IMR-90 (cell line): ENCODE measurements around the gene BNIP5. TPM values are rescaled to one million over a fixed set of nuclear protein-coding genes. Genes with fewer than 3 reads are reported as not detected.

Experiments used
- ATAC-seq: fragments of 200-7000 bp; cut with Tn5 transposase; 2 replicates; pipeline ENCODE4 v1.9.1; 2020; ENCODE audit warnings: low read depth, mild to moderate bottlenecking, moderate library complexity
- BruUV-seq: library from RNA; stranded (reverse); fragments of 400-500 nt; replicated peaks from 2 replicates; lab custom pipeline; 2021; lab: Mats Ljungman, UMichigan
- CTCF ChIA-PET: fragments of 300-600 bp; formaldehyde crosslinking; extraction: SDS; loops from one replicate; lab custom pipeline; 2021; ENCODE audit warnings: antibody characterized with exemption; lab: Yijun Ruan, JAX
- POLR2A ChIA-PET: fragments of 300-600 bp; sonication (Branson Sonifier 250); formaldehyde crosslinking; loops from one replicate; lab custom pipeline; 2022; ENCODE audit warnings: antibody characterized with exemption; ENCODE audit not compliant: unreplicated experiment; lab: Charles Lee
- DNase-seq: peaks from one replicate; pipeline ENCODE4 v3.0.0; 2013
- H2AFZ ChIP-seq: replicated peaks from 2 replicates; pipeline ENCODE3; 2013; ENCODE audit warnings: low read length, mild to moderate bottlenecking; ENCODE audit not compliant: poor library complexity
- H2AK5ac ChIP-seq: 2 replicates; pipeline ENCODE4 v1.6.1; 2013; ENCODE audit warnings: low read depth, low read length, inconsistent platforms
- H2AK9ac ChIP-seq: replicated peaks from 2 replicates; pipeline ENCODE3; 2013; ENCODE audit warnings: mild to moderate bottlenecking, low read depth, low read length, moderate library complexity; ENCODE audit not compliant: poor library complexity
- H2BK120ac ChIP-seq: 2 replicates; pipeline ENCODE4 v1.6.1; 2013; ENCODE audit warnings: low read depth, low read length, inconsistent platforms
- H2BK15ac ChIP-seq: 3 replicates; pipeline ENCODE4 v1.6.1; 2013; ENCODE audit warnings: low read depth, low read length, inconsistent platforms
- H2BK20ac ChIP-seq: 2 replicates; pipeline ENCODE4 v1.6.1; 2013; ENCODE audit warnings: low read depth, mild to moderate bottlenecking, inconsistent platforms, low read length, moderate library complexity
- H2BK5ac ChIP-seq: 2 replicates; pipeline ENCODE4 v1.6.1; 2013; ENCODE audit warnings: mild to moderate bottlenecking, low read depth, low read length, inconsistent platforms; ENCODE audit not compliant: poor library complexity, severe bottlenecking
- H3K14ac ChIP-seq: replicated peaks from 2 replicates; pipeline ENCODE4 v1.6.1; 2013; ENCODE audit warnings: low read depth, low read length, inconsistent platforms
- H3K18ac ChIP-seq: 2 replicates; pipeline ENCODE4 v1.6.1; 2013; ENCODE audit warnings: low read depth, low read length, control low read depth
- H3K23ac ChIP-seq: 2 replicates; pipeline ENCODE4 v1.6.1; 2013; ENCODE audit warnings: low read depth, low read length, inconsistent platforms
- H3K27ac ChIP-seq: 2 replicates; pipeline ENCODE4 v1.5.1; 2013; ENCODE audit warnings: mild to moderate bottlenecking, control low read depth, low read length; ENCODE audit not compliant: insufficient read depth
- H3K27me3 ChIP-seq: 2 replicates; pipeline ENCODE4 v1.6.1; 2013; ENCODE audit warnings: low read length; ENCODE audit not compliant: control insufficient read depth, insufficient read depth
- H3K36me3 ChIP-seq: 2 replicates; pipeline ENCODE4 v1.6.1; 2013; ENCODE audit warnings: low read length, mixed read lengths; ENCODE audit not compliant: control insufficient read depth, insufficient read depth
- H3K4ac ChIP-seq: 2 replicates; pipeline ENCODE4 v1.6.1; 2013; ENCODE audit warnings: low read depth, low read length, inconsistent platforms
- H3K4me1 ChIP-seq: 2 replicates; pipeline ENCODE4 v1.6.1; 2013; ENCODE audit warnings: low read length, mixed read lengths; ENCODE audit not compliant: control insufficient read depth, insufficient read depth
- H3K4me2 ChIP-seq: 2 replicates; pipeline ENCODE4 v1.6.1; 2013; ENCODE audit warnings: low read depth, mild to moderate bottlenecking, control low read depth, low read length, moderate library complexity
- H3K4me3 ChIP-seq: 2 replicates; pipeline ENCODE4 v1.5.1; 2013; ENCODE audit warnings: low read depth, mild to moderate bottlenecking, control low read depth, low read length, moderate library complexity; ENCODE audit not compliant: insufficient read depth
- H3K56ac ChIP-seq: 2 replicates; pipeline ENCODE4 v1.6.1; 2013; ENCODE audit warnings: low read length, inconsistent platforms; ENCODE audit not compliant: insufficient read depth; ENCODE audit errors: extremely low read depth
- H3K79me1 ChIP-seq, 2 experiments: 2 replicates each; pipeline ENCODE4 v1.6.1; 2013; ENCODE audit warnings: low read length in 2 of 2, inconsistent platforms in 1 of 2, low read depth in 1 of 2
- H3K9ac ChIP-seq: 2 replicates; pipeline ENCODE4 v1.6.1; 2013; ENCODE audit warnings: low read depth, low read length, control low read depth
- H3K9me1 ChIP-seq: 2 replicates; pipeline ENCODE4 v1.6.1; 2013; ENCODE audit warnings: low read length, inconsistent platforms; ENCODE audit not compliant: insufficient read depth
- H3K9me3 ChIP-seq: 2 replicates; pipeline ENCODE4 v1.6.1; 2013; ENCODE audit warnings: low read length; ENCODE audit not compliant: control insufficient read depth, insufficient read depth
- H4K20me1 ChIP-seq: 2 replicates; pipeline ENCODE4 v1.6.1; 2013; ENCODE audit warnings: low read length, inconsistent platforms; ENCODE audit not compliant: insufficient read depth
- H4K5ac ChIP-seq: 2 replicates; pipeline ENCODE4 v1.6.1; 2013; ENCODE audit warnings: mild to moderate bottlenecking, low read depth, low read length, control low read depth
- H4K8ac ChIP-seq, 2 experiments: 2 replicates each; pipeline ENCODE4 v1.6.1; 2013; ENCODE audit warnings: low read depth in 2 of 2, low read length in 2 of 2, control low read depth in 1 of 2, inconsistent platforms in 1 of 2
- H4K91ac ChIP-seq: 2 replicates; pipeline ENCODE4 v1.6.1; 2013; ENCODE audit warnings: low read depth, low read length, inconsistent platforms; ENCODE audit not compliant: insufficient read depth
- BHLHE40 ChIP-seq: fragments of 150-350 bp; IDR thresholded peaks from 2 replicates; pipeline ENCODE4 v1.6.1; 2016; ENCODE audit warnings: mild to moderate bottlenecking, low read depth, low read length
- CEBPB ChIP-seq: IDR thresholded peaks from 2 replicates; pipeline ENCODE4 v1.6.1; 2012; ENCODE audit warnings: low read depth, low read length, improper control_type of control experiment
- CHD1 ChIP-seq: IDR thresholded peaks from 2 replicates; pipeline ENCODE4 v1.6.1; 2012; ENCODE audit warnings: low read depth, low read length, improper control_type of control experiment
- CTCF ChIP-seq: conservative IDR thresholded peaks from 2 replicates; pipeline ENCODE4 v1.5.1; 2012; ENCODE audit warnings: mild to moderate bottlenecking, low read depth, low read length, improper control_type of control experiment
- ELK1 ChIP-seq: fragments of 150-350 bp; IDR thresholded peaks from 2 replicates; pipeline ENCODE4 v1.6.1; 2016; ENCODE audit warnings: low read depth, mild to moderate bottlenecking, low read length, moderate library complexity, borderline replicate concordance
- FOS ChIP-seq: fragments of 150-350 bp; IDR thresholded peaks from 2 replicates; pipeline ENCODE4 v1.6.1; 2016; ENCODE audit warnings: low read depth, low read length
- MAFK ChIP-seq: IDR thresholded peaks from 2 replicates; pipeline ENCODE4 v1.6.1; 2012; ENCODE audit warnings: low read depth, low read length, improper control_type of control experiment
- MAZ ChIP-seq: IDR thresholded peaks from 2 replicates; pipeline ENCODE4 v1.6.1; 2012; ENCODE audit warnings: low read depth, mild to moderate bottlenecking, low read length, improper control_type of control experiment, moderate library complexity, borderline replicate concordance
- MXI1 ChIP-seq: IDR thresholded peaks from 2 replicates; pipeline ENCODE4 v1.6.1; 2012; ENCODE audit warnings: low read depth, mild to moderate bottlenecking, low read length, moderate library complexity, borderline replicate concordance
- NFE2L2 ChIP-seq: fragments of 150-350 bp; IDR thresholded peaks from 2 replicates; pipeline ENCODE4 v1.6.1; 2016; ENCODE audit warnings: low read depth, mild to moderate bottlenecking, low read length
- POLR2A ChIP-seq: IDR thresholded peaks from 2 replicates; pipeline ENCODE4 v1.6.1; 2012; ENCODE audit warnings: mild to moderate bottlenecking, low read depth, low read length
- RCOR1 ChIP-seq: IDR thresholded peaks from 2 replicates; pipeline ENCODE4 v1.6.1; 2012; ENCODE audit warnings: mild to moderate bottlenecking, low read length, improper control_type of control experiment; ENCODE audit not compliant: insufficient replicate concordance
- RFX5 ChIP-seq: IDR thresholded peaks from 2 replicates; pipeline ENCODE4 v1.8.0; 2012; ENCODE audit warnings: low read depth, mild to moderate bottlenecking, low read length, moderate library complexity
- SMC3 ChIP-seq: fragments of 150-350 bp; IDR thresholded peaks from 2 replicates; pipeline ENCODE4 v1.6.1; 2016; ENCODE audit warnings: low read depth, mild to moderate bottlenecking, antibody characterized with exemption, low read length, moderate library complexity
- USF2 ChIP-seq: fragments of 150-350 bp; IDR thresholded peaks from 2 replicates; pipeline ENCODE4 v1.6.1; 2017; ENCODE audit warnings: mild to moderate bottlenecking, antibody characterized with exemption, low read length, low read depth
- WGBS, 2 experiments: methylation state at CpG; one replicate each; pipeline versions ENCODE4 v1.1.5 to v1.1.7; 2013; ENCODE audit warnings: missing lambda C conversion rate in 2 of 2; ENCODE audit not compliant: insufficient read length in 1 of 2; ENCODE audit errors: extremely low coverage in 2 of 2; 5-methylcytosine and 5-hydroxymethylcytosine counted together
- dilution Hi-C: fragments of 300-500 bp; cut with HindIII; formaldehyde crosslinking; loops from one replicate; pipeline ENCODE4 v1.14.3; 2018; ENCODE audit warnings: low sequenced_read_pairs; ENCODE audit not compliant: unreplicated experiment
- in situ Hi-C: fragments of 300-500 bp; cut with MboI; formaldehyde crosslinking; loops from 3 replicates; pipeline ENCODE4 v1.14.3; 2019; ENCODE audit warnings: low sequenced_read_pairs, inconsistent platforms, mixed read lengths
- intact Hi-C: fragments of 100-400 bp; cut with micrococcal nuclease; formaldehyde crosslinking; loops from 2 replicates; pipeline ENCODE4 v1.10.0; 2022
- polyA plus RNA-seq, 3 experiments: library from polyadenylated mRNA; depleted of rRNA; stranded (reverse); fragments of >200 nt; gene quantifications; 2 replicates each; pipeline ENCODE4 v1.2.3, GENCODE V29; 2012; ENCODE audit warnings: low replicate concordance in 1 of 3
- total RNA-seq: library from RNA; depleted of rRNA; stranded (reverse); fragments of >200 nt; gene quantifications from 2 replicates; pipeline ENCODE4 v1.2.3, GENCODE V29; 2012

Gene BNIP5
- total and polyA plus RNA-seq, 2 of the 4 experiments (the other 2 are of a cell fraction), result not detected

- no peak overlapping the region for H3K4ac ChIP-seq
- ATAC-seq (no peak), DNase-seq (no peak)
- no peaks in the 10 kb centered on the region for H3K79me1 ChIP-seq
- no peak overlapping the region for H2BK5ac ChIP-seq
- H4K91ac ChIP-seq, result no peak overlapping the region
- ChIA-PET POLR2A (interaction anchor here (0.6 kb wide), 1 partner anchor 45 kb away, joined by 11 read pairs; no protein-coding TSS in a partner anchor), CTCF (interaction anchor here (2.9 kb wide), 1 partner anchor 9 kb away, joined by 22 read pairs; no protein-coding TSS in a partner anchor)
- H2AK9ac ChIP-seq, result no peak overlapping the region
- H2AFZ ChIP-seq, result no peak overlapping the region
- H3K23ac ChIP-seq, result no peak overlapping the region
- H2AK5ac ChIP-seq, result peak overlapping the region; percentile 36; the same call in 1 of the 2 replicates
- peaks cover 4% of the 10 kb centered on the region; the same call in 1 of the 2 replicates for H4K20me1 ChIP-seq
- no peaks in the 10 kb centered on the region for H3K36me3 ChIP-seq
- dilution Hi-C loops (no loop called here), in situ Hi-C loops (no loop called here), intact Hi-C loops (no loop called here)
- no peak overlapping the region for H2BK20ac ChIP-seq
- BruUV-seq, result no TSS peak
- H3K9ac ChIP-seq, result no peak overlapping the region
- no peak overlapping the region for H3K18ac ChIP-seq
- H4K5ac ChIP-seq, result no peak overlapping the region
- H3K9me3 ChIP-seq, result no peaks in the 10 kb centered on the region
- peaks cover 11% of the 10 kb centered on the region for H3K4me1 ChIP-seq
- H3K27ac ChIP-seq, result no peak overlapping the region
- no peak overlapping the region for H3K4me2 ChIP-seq
- H3K27me3 ChIP-seq, result peaks cover 2% of the 10 kb centered on the region; the same call in 1 of the 2 replicates
- no peak overlapping the region for H3K14ac ChIP-seq
- peak overlapping the region; percentile 81; the same call in 2 of the 3 replicates for H2BK15ac ChIP-seq
- H3K56ac ChIP-seq, result no peak overlapping the region
- TF ChIP-seq MXI1 (no peak), SMC3 (no peak), CTCF (no peak), MAFK (no peak), FOS (no peak), USF2 (no peak), CHD1 (no peak), POLR2A (no peak), ELK1 (no peak), NFE2L2 (no peak), RCOR1 (no peak), CEBPB (no peak), MAZ (no peak), RFX5 (no peak), BHLHE40 (no peak)
- H3K4me3 ChIP-seq, result no peak overlapping the region
- no CpG with 5 or more reads among the region's 4 CpGs for WGBS, 2 experiments
- H2BK120ac ChIP-seq, result no peak overlapping the region
- H3K9me1 ChIP-seq, result peaks cover 3% of the 10 kb centered on the region; the same call in 1 of the 2 replicates
- no peak overlapping the region for H4K8ac ChIP-seq
Measured at GRCh38 chr6:36350082-36350481, 13.4 kb upstream of the BNIP5 start.
